HG03521 (cell line): ENCODE data around the gene ATP1A1.
A peak's percentile ranks its signal among the peaks of the same experiment; 100 is the strongest.

Experiments used
- ATAC-seq: cut with Tn5 transposase; IDR thresholded peaks from one replicate; pipeline ENCODE4 v1.9.1; 2021; ENCODE audit warnings: mild to moderate bottlenecking, moderate library complexity; ENCODE audit not compliant: unreplicated experiment

Gene ATP1A1

GRCh38 chr1:116412480-116412798 is 39.4 kb downstream of the ATP1A1 start:
- ATAC-seq: no peak

- no peak for ATAC-seq
These were observed 39.9 kb downstream of the ATP1A1 start for GRCh38 chr1:116412898-116413297.

DNA sequence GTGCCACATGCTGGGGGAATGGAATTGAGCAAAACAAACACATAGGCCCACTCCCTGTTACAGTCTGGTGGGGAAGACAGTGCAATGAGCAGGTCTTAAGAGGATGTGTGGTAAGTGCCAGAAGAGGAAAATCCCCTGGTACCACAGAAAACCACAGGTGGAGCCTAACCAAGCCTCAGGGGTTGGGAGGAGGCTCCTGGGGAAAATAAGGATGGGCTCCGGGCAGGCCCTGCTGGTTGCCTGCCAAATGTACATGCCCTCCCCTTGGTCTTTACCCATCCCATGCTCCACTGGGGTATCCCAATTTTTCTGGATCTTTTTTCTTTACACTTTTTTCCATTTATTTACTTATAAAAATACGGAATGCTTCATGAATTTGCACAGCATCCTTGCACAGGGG is 40.4 kb downstream of the ATP1A1 start:
- no peak for ATAC-seq

DNA sequence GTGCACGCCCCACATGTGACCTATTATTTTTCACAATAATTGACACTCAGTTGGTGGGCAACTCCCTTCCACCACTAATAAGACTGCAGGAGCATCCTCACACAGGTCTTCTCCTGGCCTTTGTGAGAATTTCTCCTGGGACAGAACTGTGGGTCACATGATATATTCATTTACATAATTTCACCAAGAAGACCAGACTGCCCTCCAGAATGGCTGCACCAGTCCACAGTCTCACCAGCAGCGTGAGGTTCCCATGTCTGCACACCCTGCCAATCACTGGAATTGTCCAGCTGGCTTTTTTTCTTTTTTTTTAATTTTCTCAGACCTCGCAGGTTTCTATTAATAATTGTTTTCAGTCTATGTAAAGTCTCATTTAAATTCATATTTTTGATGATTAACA is 41.3 kb downstream of the ATP1A1 start:
- ATAC-seq: no peak

GRCh38 chr1:116415200-116415698 is 42.2 kb downstream of the ATP1A1 start:
- ATAC-seq: no peak

- no peak for ATAC-seq
These were observed 42.9 kb downstream of the ATP1A1 start for GRCh38 chr1:116415699-116416533.

- no peak for ATAC-seq
These were observed 43.9 kb downstream of the ATP1A1 start for GRCh38 chr1:116416854-116417513.

- ATAC-seq: no peak
These were observed 44.6 kb downstream of the ATP1A1 start for GRCh38 chr1:116417678-116418077.

DNA sequence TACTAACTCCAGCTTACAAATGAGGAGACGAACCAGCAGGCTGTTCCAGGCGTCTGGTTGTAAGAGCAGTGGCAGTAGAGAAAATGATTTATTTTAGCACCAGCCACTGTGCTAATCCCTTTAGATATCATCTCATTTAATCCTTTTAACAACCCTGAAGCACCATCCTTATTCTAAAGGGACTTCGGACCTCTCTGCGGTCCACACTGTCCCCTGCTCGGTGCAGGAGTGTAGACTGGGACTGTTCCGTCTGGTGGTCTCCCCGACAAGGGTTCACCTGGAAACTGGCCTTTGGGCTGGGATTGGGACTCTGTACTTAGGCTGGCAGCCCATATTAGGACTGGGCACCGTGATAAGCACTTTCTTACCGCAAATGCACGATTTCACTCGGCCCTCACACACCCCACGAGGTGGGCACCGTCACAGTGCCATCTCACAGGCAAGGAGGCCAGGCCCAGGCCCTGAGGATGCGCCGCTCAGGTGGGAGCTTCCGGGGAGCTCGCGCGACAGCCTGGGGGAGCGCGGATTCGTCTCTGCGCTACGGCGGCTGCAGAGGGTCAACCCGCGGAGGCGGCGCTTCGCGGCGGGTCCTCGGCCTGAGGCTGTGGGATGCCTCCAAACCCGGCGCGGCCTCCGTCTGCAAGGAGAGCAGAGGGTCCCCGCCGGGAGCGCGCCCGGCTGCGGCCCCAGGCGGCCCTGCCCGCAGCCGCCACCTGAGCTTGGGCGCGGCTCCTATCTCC is 45.2 kb downstream of the ATP1A1 start:
- peak; percentile 80 for ATAC-seq

DNA sequence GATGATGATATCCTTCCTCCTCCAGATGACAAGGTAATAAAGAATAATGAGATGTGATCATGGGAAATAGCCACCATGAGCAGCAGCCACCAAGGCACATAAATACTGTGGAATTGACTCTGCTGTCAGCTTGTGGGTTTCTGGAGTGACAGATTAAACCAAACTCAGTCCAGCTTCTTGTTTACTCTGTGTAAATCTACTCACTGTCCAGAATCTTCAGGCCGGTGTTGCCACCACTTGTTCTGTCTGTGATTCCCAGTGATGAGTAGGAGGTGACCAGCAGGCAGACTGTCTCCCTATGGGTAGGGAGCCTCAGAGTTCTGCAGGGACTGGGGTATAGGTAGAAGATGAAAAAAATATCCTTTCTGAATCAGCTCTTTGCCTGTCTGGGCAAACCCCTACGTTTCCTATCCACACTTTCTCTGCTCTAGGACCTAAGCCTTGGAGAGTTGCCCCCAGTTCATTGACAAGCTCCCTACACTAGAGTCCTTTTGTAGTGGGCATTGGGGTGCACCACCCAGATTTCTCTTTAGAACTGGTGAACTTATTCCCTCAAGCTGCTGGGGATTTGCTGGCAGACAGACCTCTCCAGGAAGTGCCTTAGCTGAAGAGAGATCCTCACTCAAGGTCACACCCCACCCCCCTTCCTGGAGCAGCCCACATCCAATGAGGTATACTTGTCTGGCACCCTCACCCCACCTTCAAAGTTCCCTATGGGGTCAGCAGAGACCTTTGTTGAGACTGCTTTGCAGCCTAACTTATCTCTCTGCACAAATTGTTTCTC is 47.6 kb downstream of the ATP1A1 start:
- no peak for ATAC-seq

GRCh38 chr1:116424438-116424837 is 51.4 kb downstream of the ATP1A1 start:
- ATAC-seq: no peak

DNA sequence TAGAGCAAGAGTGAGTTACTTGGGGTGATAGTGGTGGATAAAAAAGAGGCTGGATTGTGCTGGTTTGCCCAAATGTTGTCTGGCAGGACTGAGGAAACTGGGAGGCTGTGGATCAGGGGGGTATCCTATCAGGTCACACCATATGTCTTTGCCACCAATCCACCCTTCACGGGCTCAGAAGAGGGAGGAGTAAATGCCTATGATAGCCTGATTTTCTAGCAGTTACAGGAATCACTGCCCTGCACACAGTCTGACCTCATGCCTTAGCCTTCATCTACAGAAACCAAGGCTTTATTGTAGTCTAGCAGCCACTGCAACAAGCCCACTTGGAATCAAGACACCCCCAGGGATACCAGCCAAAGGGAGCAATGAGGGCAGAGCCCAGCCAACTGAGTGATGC is 51.8 kb downstream of the ATP1A1 start:
- ATAC-seq: no peak

- ATAC-seq: no peak
These were observed 52.9 kb downstream of the ATP1A1 start for GRCh38 chr1:116425987-116426386.

DNA sequence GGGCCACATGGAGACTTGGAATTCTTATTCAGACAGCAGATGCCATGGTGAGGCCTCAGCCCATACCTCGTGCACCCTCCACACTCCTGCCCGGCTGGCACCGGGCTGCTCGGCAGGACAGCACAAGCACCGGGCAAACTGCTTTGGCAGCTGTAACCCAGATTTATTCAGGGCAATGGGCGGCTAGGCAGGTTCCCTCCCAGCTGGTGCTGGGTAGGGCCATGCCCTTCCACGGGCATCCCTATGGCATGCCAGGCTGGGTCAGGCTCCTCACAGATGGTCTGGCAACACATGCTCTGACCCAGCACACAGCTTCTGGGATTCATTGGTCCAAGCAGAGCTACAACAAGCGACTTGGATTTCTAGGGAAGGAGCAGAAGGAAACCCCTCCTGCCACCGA is 53.4 kb downstream of the ATP1A1 start:
- no peak for ATAC-seq

DNA sequence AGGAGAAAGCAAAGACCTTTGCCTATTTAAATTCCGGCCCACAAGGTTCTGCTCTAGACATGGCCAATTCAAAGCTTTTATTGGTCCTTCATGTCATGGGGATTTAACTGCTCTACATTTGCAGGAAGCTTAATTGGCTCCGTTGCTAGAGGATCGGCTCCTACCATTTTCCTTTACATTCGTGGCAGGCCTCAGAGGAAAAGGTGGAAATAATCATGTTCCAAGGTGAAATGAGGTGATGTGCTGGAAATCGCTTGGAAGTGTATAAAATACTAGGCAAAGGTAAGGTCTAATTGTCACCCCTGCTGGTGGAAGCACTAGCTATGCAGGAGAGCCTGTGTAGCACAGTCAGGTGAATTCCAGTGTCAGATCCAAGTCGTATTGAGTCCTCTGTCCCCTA is 55.5 kb downstream of the ATP1A1 start:
- no peak for ATAC-seq

DNA sequence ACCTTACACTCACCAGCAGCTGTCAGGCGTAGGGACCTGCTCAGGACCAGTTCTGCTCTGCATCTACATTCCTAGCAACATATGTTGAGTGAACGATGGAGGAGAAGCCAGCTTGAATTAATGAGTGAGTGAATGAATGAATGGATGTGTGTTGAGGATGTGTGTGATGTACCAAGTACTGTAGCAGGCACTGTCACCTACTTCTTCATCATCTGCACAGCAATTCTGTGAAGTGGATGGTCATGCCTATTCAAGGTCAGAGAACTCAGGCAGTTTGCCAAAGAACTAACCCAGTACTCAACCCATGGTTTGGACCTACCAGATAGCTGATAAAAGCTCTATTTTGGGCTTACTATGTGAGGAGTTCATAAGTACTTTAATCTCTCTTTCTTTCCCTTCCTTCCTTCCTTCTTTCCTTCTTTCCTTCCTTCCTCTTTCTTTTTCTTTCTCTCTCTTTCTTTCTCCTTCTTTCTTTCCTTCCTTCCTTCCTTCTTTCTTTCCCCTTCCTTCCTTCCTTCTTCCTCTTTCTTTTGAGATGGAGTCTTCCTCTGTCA is 56.9 kb downstream of the ATP1A1 start:
- ATAC-seq: no peak

- no peak for ATAC-seq
These were observed 58.9 kb downstream of the ATP1A1 start for GRCh38 chr1:116431870-116432500.

- no peak for ATAC-seq
These were observed 59.7 kb downstream of the ATP1A1 start for GRCh38 chr1:116432655-116433265.
